Stomach (tissue), 4 donors: ENCODE measurements around the gene CCSER1.

Source experiments
- EP300 ChIP-seq: sonication (generic); formaldehyde crosslinking; IDR thresholded peaks from one replicate; pipeline ENCODE4 v1.6.1; 2017; ENCODE audit warnings: antibody characterized with exemption
- TF ChIP-seq, protein P1 (sequence below), 7 experiments: fragments of 450-650 bp in 4 of 7; fragments of 200-600 bp in 3 of 7; sonication (generic) in 3 of 7; IDR thresholded peaks; one replicate each; pipeline ENCODE4 v1.5.1; 2016 to 2019; ENCODE audit warnings: antibody characterized with exemption in 7 of 7, control low read depth in 2 of 7, mild to moderate bottlenecking in 1 of 7

DNA sequence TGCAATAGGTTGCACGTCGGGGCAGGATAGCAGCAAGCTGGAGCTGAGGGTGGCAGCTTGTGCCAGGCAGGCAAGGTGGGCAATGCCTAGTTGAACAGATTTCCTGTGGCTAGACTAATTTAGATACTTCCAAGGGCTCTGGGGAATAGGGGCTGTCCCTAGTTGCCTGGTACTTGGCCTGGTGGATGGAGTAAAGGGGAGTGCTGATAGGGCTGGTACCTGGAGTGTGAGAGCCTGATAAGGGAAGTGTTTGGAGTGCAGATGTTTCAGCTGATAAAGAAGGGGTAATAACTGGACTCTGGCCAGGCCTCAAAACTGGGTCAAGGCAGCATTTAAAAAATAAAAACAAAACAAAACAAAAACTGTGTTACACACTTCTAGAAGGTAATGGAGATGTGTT is 665.5 kb downstream of the CCSER1 start:
- TF ChIP-seq EP300, result no peak
- TF ChIP-seq, protein P1, sequence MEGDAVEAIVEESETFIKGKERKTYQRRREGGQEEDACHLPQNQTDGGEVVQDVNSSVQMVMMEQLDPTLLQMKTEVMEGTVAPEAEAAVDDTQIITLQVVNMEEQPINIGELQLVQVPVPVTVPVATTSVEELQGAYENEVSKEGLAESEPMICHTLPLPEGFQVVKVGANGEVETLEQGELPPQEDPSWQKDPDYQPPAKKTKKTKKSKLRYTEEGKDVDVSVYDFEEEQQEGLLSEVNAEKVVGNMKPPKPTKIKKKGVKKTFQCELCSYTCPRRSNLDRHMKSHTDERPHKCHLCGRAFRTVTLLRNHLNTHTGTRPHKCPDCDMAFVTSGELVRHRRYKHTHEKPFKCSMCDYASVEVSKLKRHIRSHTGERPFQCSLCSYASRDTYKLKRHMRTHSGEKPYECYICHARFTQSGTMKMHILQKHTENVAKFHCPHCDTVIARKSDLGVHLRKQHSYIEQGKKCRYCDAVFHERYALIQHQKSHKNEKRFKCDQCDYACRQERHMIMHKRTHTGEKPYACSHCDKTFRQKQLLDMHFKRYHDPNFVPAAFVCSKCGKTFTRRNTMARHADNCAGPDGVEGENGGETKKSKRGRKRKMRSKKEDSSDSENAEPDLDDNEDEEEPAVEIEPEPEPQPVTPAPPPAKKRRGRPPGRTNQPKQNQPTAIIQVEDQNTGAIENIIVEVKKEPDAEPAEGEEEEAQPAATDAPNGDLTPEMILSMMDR (IDR thresholded peaks at IDR 0.05), result no peak
